Uterus (tissue), 2 donors: ENCODE data around the gene DLG5.

Experiments
- POLR2A ChIP-seq, 2 donors: fragments of 450-650 bp; IDR thresholded peaks; one replicate each; pipeline ENCODE4 v1.6.1; 2016; ENCODE audit warnings: antibody characterized with exemption in 2 of 2, mild to moderate bottlenecking in 1 of 2, moderate library complexity in 1 of 2
- TF ChIP-seq, protein P1 (sequence below), 4 experiments: fragments of 200-600 bp in 2 of 4; fragments of 450-650 bp in 2 of 4; sonication (generic) in 2 of 4; IDR thresholded peaks; one replicate each; pipeline ENCODE4 v1.5.1; 2016 to 2019; ENCODE audit warnings: antibody characterized with exemption in 4 of 4, mild to moderate bottlenecking in 2 of 4, moderate library complexity in 1 of 4

DNA sequence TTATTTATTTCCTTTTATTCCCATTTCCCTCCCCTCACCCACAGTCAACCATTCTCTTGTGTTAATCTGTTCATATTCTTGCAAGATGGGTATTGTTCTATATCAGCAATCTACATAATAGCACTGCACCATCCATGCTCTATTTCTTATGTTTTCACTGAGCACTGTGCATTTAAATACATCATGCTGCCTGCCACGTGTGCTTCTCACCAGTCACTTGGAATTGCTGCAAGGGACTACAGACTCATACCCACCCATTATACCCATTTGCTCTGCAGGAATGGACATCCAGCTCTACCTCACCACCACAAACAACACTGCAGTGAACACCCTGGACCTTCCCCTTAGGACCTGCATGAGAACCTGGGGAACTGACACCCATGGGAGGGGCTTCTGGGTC lies 20.8 kb downstream of the DLG5 start:
- TF ChIP-seq, protein P1, sequence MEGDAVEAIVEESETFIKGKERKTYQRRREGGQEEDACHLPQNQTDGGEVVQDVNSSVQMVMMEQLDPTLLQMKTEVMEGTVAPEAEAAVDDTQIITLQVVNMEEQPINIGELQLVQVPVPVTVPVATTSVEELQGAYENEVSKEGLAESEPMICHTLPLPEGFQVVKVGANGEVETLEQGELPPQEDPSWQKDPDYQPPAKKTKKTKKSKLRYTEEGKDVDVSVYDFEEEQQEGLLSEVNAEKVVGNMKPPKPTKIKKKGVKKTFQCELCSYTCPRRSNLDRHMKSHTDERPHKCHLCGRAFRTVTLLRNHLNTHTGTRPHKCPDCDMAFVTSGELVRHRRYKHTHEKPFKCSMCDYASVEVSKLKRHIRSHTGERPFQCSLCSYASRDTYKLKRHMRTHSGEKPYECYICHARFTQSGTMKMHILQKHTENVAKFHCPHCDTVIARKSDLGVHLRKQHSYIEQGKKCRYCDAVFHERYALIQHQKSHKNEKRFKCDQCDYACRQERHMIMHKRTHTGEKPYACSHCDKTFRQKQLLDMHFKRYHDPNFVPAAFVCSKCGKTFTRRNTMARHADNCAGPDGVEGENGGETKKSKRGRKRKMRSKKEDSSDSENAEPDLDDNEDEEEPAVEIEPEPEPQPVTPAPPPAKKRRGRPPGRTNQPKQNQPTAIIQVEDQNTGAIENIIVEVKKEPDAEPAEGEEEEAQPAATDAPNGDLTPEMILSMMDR (IDR thresholded peaks at IDR 0.05): no peak
- no peak for TF ChIP-seq POLR2A (IDR thresholded peaks at IDR 0.05)
